Lower leg skin (tissue), 3 donors: ENCODE data around the gene ACTR2.

ENCODE experiments used
- CTCF ChIP-seq, 3 donors: fragments of 450-650 bp; IDR thresholded peaks; one replicate each; pipeline ENCODE4 v1.5.1; 2016; ENCODE audit warnings: antibody characterized with exemption in 3 of 3, mild to moderate bottlenecking in 3 of 3, moderate library complexity in 2 of 3
- POLR2A ChIP-seq, 2 donors: fragments of 450-650 bp; IDR thresholded peaks; one replicate each; pipeline ENCODE4 v1.6.1; 2016 to 2017; ENCODE audit warnings: antibody characterized with exemption in 2 of 2, mild to moderate bottlenecking in 1 of 2, moderate library complexity in 1 of 2

- TF ChIP-seq CTCF (IDR thresholded peaks at IDR 0.05) (no peak), POLR2A (IDR thresholded peaks at IDR 0.05) (no peak)
Observed at GRCh38 chr2:65293376-65293775, 65.7 kb downstream of the ACTR2 start.
